Smooth muscle cell (in vitro differentiated cells): ENCODE data around the gene EMX1. TPM values are rescaled to one million over a fixed set of nuclear protein-coding genes. Genes with fewer than 3 reads are reported as not detected.

Experiments
- DNase-seq: peaks from one replicate; lab custom pipeline; 2025; ENCODE audit not compliant: unreplicated experiment; lab: John Stamatoyannopoulos, UW
- H2AFZ ChIP-seq: fragments of 200-600 bp; sonication (generic); 2 replicates; pipeline ENCODE4 v1.6.0; 2016; ENCODE audit warnings: antibody characterized with exemption, low read depth, mild to moderate bottlenecking
- H3F3A ChIP-seq: fragments of 200-600 bp; sonication (generic); 2 replicates; pipeline ENCODE4 v1.6.0; 2017; ENCODE audit warnings: antibody characterized with exemption, low read depth
- H3K27ac ChIP-seq: fragments of 200-600 bp; sonication (generic); 2 replicates; pipeline ENCODE4 v1.5.1; 2016; ENCODE audit warnings: low read depth, mild to moderate bottlenecking
- H3K27me3 ChIP-seq: fragments of 200-600 bp; sonication (generic); 2 replicates; pipeline ENCODE4 v1.6.1; 2016; ENCODE audit warnings: low read depth, mild to moderate bottlenecking
- H3K36me3 ChIP-seq: fragments of 200-600 bp; sonication (generic); 2 replicates; pipeline ENCODE4 v1.5.1; 2016; ENCODE audit warnings: low read depth
- H3K4me1 ChIP-seq: fragments of 200-600 bp; sonication (generic); 2 replicates; pipeline ENCODE4 v1.5.1; 2016; ENCODE audit warnings: low read depth
- H3K4me2 ChIP-seq: fragments of 200-600 bp; sonication (generic); 2 replicates; pipeline ENCODE4 v1.6.0; 2016; ENCODE audit warnings: mild to moderate bottlenecking
- H3K4me3 ChIP-seq: fragments of 200-600 bp; sonication (generic); 2 replicates; pipeline ENCODE4 v1.5.1; 2016; ENCODE audit warnings: mild to moderate bottlenecking
- H3K79me2 ChIP-seq: fragments of 200-600 bp; sonication (generic); 2 replicates; pipeline ENCODE4 v1.6.0; 2016; ENCODE audit warnings: low read depth, mild to moderate bottlenecking
- H3K9ac ChIP-seq: fragments of 200-600 bp; sonication (generic); 2 replicates; pipeline ENCODE4 v1.6.0; 2016; ENCODE audit warnings: low read depth
- H3K9me3 ChIP-seq: fragments of 200-600 bp; sonication (generic); replicated peaks from 2 replicates; pipeline ENCODE4 v1.5.1; 2016; ENCODE audit warnings: low read depth
- H4K20me1 ChIP-seq: fragments of 200-600 bp; sonication (generic); 2 replicates; pipeline ENCODE4 v1.6.0; 2016; ENCODE audit warnings: low read depth
- WGBS: methylation state at CpG from one replicate; pipeline ENCODE4 v1.1.7; 2016; ENCODE audit warnings: low lambda C conversion rate; 5-methylcytosine and 5-hydroxymethylcytosine counted together
- polyA plus RNA-seq: library from polyadenylated mRNA; unstranded; fragments of >200 nt; fragmentation: Nextera tagmentation; extraction: Ambion mirVana; gene quantifications from 2 replicates; pipeline ENCODE4 v1.2.1, GENCODE V29; 2016
- total RNA-seq: library from RNA; depleted of rRNA; stranded (reverse); fragments of >200 nt; gene quantifications from 2 replicates; pipeline ENCODE4 v1.2.3, GENCODE V29; 2014
- TF ChIP-seq, protein P1 (sequence below): fragments of 200-600 bp; sonication (generic); IDR thresholded peaks from 2 replicates; pipeline ENCODE4 v1.5.1; 2017; ENCODE audit warnings: borderline replicate concordance, mild to moderate bottlenecking, antibody characterized with exemption; ENCODE audit not compliant: insufficient read depth, poor library complexity, severe bottlenecking

The EMX1 gene
- total and polyA plus RNA-seq, 2 experiments from 2014 or later = not detected

DNA sequence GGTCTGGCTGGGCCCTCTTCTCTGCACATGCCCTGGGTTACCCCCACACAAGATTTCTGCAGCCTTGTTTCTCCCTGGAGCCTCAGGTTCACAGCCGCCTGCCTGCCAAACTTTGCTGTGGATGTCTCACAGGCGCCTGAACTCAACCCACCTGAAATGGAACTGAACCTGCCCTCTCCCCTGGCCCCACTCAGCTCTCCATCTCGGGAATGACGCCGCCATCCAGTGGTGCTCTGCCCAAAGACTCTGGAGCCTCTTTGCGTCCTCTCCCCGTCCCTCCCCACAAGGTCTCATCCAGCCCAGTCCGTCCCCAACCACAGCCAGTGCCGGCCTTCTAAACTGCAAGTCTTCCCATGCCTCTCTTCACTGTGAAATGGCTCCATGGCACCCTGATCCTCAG, 29.1 kb downstream of the EMX1 start:
- no peaks in the 10 kb centered on the region for H3F3A ChIP-seq
- H4K20me1 ChIP-seq = no peaks in the 10 kb centered on the region
- DNase-seq = no peak
- no peaks in the 10 kb centered on the region for H3K9me3 ChIP-seq
- H3K4me1 ChIP-seq = peaks cover 4% of the 10 kb centered on the region
- H2AFZ ChIP-seq = no peak overlapping the region
- H3K4me3 ChIP-seq = no peak overlapping the region
- H3K36me3 ChIP-seq = no peaks in the 10 kb centered on the region
- TF ChIP-seq, protein P1, sequence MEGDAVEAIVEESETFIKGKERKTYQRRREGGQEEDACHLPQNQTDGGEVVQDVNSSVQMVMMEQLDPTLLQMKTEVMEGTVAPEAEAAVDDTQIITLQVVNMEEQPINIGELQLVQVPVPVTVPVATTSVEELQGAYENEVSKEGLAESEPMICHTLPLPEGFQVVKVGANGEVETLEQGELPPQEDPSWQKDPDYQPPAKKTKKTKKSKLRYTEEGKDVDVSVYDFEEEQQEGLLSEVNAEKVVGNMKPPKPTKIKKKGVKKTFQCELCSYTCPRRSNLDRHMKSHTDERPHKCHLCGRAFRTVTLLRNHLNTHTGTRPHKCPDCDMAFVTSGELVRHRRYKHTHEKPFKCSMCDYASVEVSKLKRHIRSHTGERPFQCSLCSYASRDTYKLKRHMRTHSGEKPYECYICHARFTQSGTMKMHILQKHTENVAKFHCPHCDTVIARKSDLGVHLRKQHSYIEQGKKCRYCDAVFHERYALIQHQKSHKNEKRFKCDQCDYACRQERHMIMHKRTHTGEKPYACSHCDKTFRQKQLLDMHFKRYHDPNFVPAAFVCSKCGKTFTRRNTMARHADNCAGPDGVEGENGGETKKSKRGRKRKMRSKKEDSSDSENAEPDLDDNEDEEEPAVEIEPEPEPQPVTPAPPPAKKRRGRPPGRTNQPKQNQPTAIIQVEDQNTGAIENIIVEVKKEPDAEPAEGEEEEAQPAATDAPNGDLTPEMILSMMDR = no peak
- no peak overlapping the region for H3K4me2 ChIP-seq
- no peak overlapping the region for H3K27ac ChIP-seq
- H3K79me2 ChIP-seq = no peaks in the 10 kb centered on the region
- H3K27me3 ChIP-seq = no peaks in the 10 kb centered on the region
- WGBS = 96% methylated on average over 9 of the region's 9 CpGs
- H3K9ac ChIP-seq = no peak overlapping the region

DNA sequence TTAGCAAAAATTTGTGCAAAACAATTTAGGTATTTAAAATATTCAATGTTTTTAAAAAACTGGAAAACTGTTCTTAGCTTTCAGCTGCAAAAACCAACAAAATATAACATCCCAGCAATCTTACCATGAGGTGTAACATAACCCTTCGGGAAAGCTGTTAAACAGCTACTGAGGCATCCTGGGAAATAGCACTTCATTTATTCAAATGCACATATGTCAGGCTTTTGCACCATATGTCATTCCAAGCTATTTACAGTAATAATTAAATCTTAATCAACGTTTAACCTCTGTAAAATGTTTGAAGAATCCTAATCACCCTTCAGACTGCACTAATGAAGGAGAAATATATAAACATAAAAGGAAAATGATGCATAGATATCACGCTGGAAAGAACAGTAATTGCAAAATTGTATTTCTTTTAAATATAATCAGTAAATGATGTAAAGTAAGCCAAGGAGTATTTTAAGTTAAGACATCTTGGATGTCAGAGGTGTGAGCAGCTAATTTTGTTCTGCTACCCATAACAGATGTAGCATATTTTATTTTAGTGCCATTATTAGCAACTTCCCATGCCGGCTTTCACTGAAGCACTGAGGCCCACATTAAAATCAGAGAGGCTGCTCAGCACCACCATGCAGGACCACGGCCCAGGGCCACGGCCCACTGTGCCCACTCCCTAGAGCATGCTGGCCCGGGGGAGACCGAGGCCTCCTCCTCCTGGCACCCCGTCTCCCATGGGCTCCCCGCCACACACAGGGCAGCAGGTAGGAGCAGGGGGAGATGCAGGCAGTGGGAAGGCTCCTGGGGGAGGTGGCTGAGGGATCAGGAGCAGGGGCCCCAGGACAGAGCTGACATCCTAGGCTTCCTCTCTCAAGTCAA, 30.9 kb downstream of the EMX1 start:
- H4K20me1 ChIP-seq = no peaks in the 10 kb centered on the region
- H3K9me3 ChIP-seq = no peaks in the 10 kb centered on the region
- H3K27me3 ChIP-seq = no peaks in the 10 kb centered on the region
- H3K79me2 ChIP-seq = no peaks in the 10 kb centered on the region
- TF ChIP-seq, protein P1 = no peak
- no peak overlapping the region for H3K4me2 ChIP-seq
- 93% methylated on average over 10 of the region's 10 CpGs for WGBS
- H3K4me1 ChIP-seq = peaks cover 4% of the 10 kb centered on the region
- H2AFZ ChIP-seq = no peak overlapping the region
- no peak for DNase-seq
- no peak overlapping the region for H3K4me3 ChIP-seq
- H3K36me3 ChIP-seq = no peaks in the 10 kb centered on the region
- H3K27ac ChIP-seq = no peak overlapping the region
- H3F3A ChIP-seq = no peaks in the 10 kb centered on the region
- no peak overlapping the region for H3K9ac ChIP-seq

DNA sequence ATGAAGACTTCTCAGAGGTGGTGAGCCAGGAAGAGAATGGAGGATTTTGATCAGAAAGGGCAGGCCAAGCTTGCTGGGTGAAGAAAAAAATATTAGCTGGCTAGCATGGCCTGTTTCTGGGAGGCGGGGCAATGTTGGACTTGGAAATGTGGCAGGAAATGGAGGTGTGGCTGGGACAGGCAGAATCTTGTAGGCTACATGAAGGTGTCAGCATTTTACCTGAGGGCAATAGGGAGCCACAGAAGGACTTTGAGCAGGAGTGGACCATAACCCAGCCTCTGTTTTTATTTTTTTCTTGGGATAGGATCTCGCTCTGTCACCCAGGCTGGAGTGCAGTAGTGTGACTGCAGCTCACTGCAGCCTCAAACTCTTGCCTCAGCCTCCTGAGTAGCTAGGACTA, 31.7 kb downstream of the EMX1 start:
- Histone ChIP-seq H3K27me3 (no peaks in the 10 kb centered on the region), H3K27ac (no peak overlapping the region), H3K4me2 (no peak overlapping the region), H3K4me1 (peaks cover 9% of the 10 kb centered on the region), H3F3A (no peaks in the 10 kb centered on the region), H3K9ac (no peak overlapping the region), H3K9me3 (no peaks in the 10 kb centered on the region), H3K79me2 (no peaks in the 10 kb centered on the region), H3K36me3 (no peaks in the 10 kb centered on the region), H2AFZ (no peak overlapping the region), H4K20me1 (no peaks in the 10 kb centered on the region), H3K4me3 (no peak overlapping the region)
- 98% methylated on average over 2 of the region's 2 CpGs for WGBS
- TF ChIP-seq, protein P1 = no peak
- DNase-seq = no peak

DNA sequence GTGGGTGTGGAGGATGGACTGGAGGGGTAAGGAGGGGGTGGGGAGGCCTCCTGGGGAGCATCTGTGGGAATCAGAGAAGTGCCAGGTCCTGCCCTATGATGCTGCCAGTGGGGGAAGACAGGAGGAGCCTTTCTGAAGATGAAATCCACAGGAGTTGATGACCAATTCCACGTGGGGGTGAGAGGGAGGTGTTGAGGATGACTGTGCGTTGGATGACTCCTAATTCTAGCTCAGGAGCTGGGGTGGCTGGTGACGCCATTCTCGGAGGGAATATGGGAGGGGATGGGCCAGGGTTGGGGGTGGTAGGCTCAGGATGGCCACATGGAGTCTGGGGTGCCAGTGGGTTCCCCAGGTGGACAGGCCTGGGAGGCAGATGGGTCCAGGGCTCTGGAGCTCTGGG, 32.3 kb downstream of the EMX1 start:
- H3F3A ChIP-seq = no peaks in the 10 kb centered on the region
- no peak overlapping the region for H3K9ac ChIP-seq
- no peak overlapping the region for H3K4me2 ChIP-seq
- TF ChIP-seq, protein P1 = no peak
- H4K20me1 ChIP-seq = no peaks in the 10 kb centered on the region
- 74% methylated on average over 4 of the region's 4 CpGs for WGBS
- no peak for DNase-seq
- no peak overlapping the region for H3K4me3 ChIP-seq
- H3K4me1 ChIP-seq = peaks cover 15% of the 10 kb centered on the region
- no peaks in the 10 kb centered on the region for H3K9me3 ChIP-seq
- H3K27ac ChIP-seq = no peak overlapping the region
- no peaks in the 10 kb centered on the region for H3K27me3 ChIP-seq
- no peaks in the 10 kb centered on the region for H3K36me3 ChIP-seq
- H2AFZ ChIP-seq = no peak overlapping the region
- no peaks in the 10 kb centered on the region for H3K79me2 ChIP-seq
